ENCODE data around the gene AFF3. TPM values are rescaled to one million over a fixed set of nuclear protein-coding genes. Genes with fewer than 3 reads are reported as not detected.

The AFF3 gene
- total and polyA plus RNA-seq, 2 of the 4 experiments (the other 2 are of a cell fraction) = 12.9 to 14.3 TPM

DNA sequence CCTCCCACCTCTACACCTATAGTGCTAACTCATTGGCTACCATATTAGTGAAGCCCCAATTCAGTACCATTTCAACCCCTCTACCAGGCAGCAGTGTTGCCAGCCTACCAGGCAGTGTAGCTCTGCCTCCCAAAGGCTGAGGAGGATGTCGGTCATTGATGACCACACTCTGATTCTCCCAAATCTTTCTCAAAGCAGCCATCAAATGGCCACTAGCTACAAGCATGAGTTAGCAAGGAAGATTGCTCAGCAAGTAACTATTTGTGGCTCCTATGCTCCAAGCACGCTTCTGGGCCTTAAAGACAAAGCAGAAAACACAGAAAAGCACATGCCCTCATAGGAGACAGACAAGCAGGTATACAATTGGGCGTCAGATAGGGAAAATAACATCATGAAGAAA is 42.7 kb upstream of the AFF3 start:
- POLR2A ChIA-PET (ENCODE audit: unreplicated experiment) = no interaction called here
- H3K18ac ChIP-seq (ENCODE audit: low read depth, low read length) = no peak overlapping the region
- no peak overlapping the region for H3K9ac ChIP-seq (ENCODE audit: low read depth, low read length)
- WGBS, 2 experiments (ENCODE audit: extremely low coverage in 2 of 2, insufficient read length in 1 of 2) = 56% methylated on average over 2 of the region's 3 CpGs; no CpG with 5 or more reads in 1 of the 2 experiments
- no peak overlapping the region for H3K14ac ChIP-seq (replicated peaks; ENCODE audit: low read depth, low read length)
- dilution Hi-C loops (cut with HindIII; ENCODE audit: low sequenced_read_pairs, unreplicated experiment) (no loop called here), in situ Hi-C loops (cut with MboI; ENCODE audit: low sequenced_read_pairs) (no loop called here), intact Hi-C loops (cut with micrococcal nuclease) (no loop called here)
- H2AK9ac ChIP-seq (replicated peaks; ENCODE audit: low read depth, low read length, poor library complexity) = no peak overlapping the region
- no peak overlapping the region for H2AFZ ChIP-seq (replicated peaks; ENCODE audit: low read length, poor library complexity)
- H4K5ac ChIP-seq (ENCODE audit: low read depth, low read length) = no peak overlapping the region
- H4K20me1 ChIP-seq (ENCODE audit: insufficient read depth, low read length) = no peaks in the 10 kb centered on the region
- H3K4me3 ChIP-seq (ENCODE audit: insufficient read depth, low read depth, low read length) = no peak overlapping the region
- H3K9me1 ChIP-seq (ENCODE audit: insufficient read depth, low read length) = no peaks in the 10 kb centered on the region
- H3K4me1 ChIP-seq (ENCODE audit: control insufficient read depth, insufficient read depth, low read length) = no peaks in the 10 kb centered on the region
- no peak overlapping the region for H4K8ac ChIP-seq (ENCODE audit: low read depth in 2 of 2, low read length in 2 of 2)
- H2BK20ac ChIP-seq (ENCODE audit: low read depth, low read length) = no peak overlapping the region
- H3K79me1 ChIP-seq (ENCODE audit: low read depth in 1 of 2, low read length in 2 of 2) = no peaks in the 10 kb centered on the region
- H3K23ac ChIP-seq (ENCODE audit: low read depth, low read length) = no peak overlapping the region
- no peak overlapping the region for H3K4me2 ChIP-seq (ENCODE audit: low read depth, low read length)
- H2BK120ac ChIP-seq (ENCODE audit: low read depth, low read length) = no peak overlapping the region
- H2AK5ac ChIP-seq (ENCODE audit: low read depth, low read length) = no peak overlapping the region
- DNase-seq (peak; percentile 20), ATAC-seq (ENCODE audit: low read depth) (no peak)
- no peaks in the 10 kb centered on the region for H3K36me3 ChIP-seq (ENCODE audit: control insufficient read depth, insufficient read depth, low read length)
- peak overlapping the region; percentile 14; the same call in 1 of the 3 replicates for H2BK15ac ChIP-seq (ENCODE audit: low read depth, low read length)
- no peak for TF ChIP-seq SMC3 (IDR thresholded peaks at IDR 0.05; ENCODE audit: low read depth, low read length)
- no peak for TF ChIP-seq CHD1 (IDR thresholded peaks at IDR 0.05; ENCODE audit: low read depth, low read length)
- no peak for TF ChIP-seq USF2 (IDR thresholded peaks at IDR 0.05; ENCODE audit: low read depth, low read length)
- TF ChIP-seq RAD21 (IDR thresholded peaks at IDR 0.05; ENCODE audit: low read length) = no peak
- TF ChIP-seq FOS (IDR thresholded peaks at IDR 0.05; ENCODE audit: low read depth, low read length) = no peak
- TF ChIP-seq MAFK (IDR thresholded peaks at IDR 0.05; ENCODE audit: low read depth, low read length) = no peak
- no peak for TF ChIP-seq CTCF (conservative IDR thresholded peaks at IDR 0.05; ENCODE audit: low read depth, low read length)
- TF ChIP-seq BHLHE40 (IDR thresholded peaks at IDR 0.05; ENCODE audit: low read depth, low read length) = no peak
- TF ChIP-seq CEBPB (IDR thresholded peaks at IDR 0.05; ENCODE audit: low read depth, low read length) = no peak
- no peak for TF ChIP-seq RCOR1 (IDR thresholded peaks at IDR 0.05; ENCODE audit: insufficient replicate concordance, low read length)
- TF ChIP-seq, protein P1, sequence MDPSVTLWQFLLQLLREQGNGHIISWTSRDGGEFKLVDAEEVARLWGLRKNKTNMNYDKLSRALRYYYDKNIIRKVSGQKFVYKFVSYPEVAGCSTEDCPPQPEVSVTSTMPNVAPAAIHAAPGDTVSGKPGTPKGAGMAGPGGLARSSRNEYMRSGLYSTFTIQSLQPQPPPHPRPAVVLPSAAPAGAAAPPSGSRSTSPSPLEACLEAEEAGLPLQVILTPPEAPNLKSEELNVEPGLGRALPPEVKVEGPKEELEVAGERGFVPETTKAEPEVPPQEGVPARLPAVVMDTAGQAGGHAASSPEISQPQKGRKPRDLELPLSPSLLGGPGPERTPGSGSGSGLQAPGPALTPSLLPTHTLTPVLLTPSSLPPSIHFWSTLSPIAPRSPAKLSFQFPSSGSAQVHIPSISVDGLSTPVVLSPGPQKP (IDR thresholded peaks at IDR 0.05; ENCODE audit: borderline replicate concordance, low read depth, low read length) = no peak
- no peak for TF ChIP-seq MAZ (IDR thresholded peaks at IDR 0.05; ENCODE audit: borderline replicate concordance, low read depth, low read length)
- TF ChIP-seq MXI1 (IDR thresholded peaks at IDR 0.05; ENCODE audit: borderline replicate concordance, low read depth, low read length) = no peak
- no peak for TF ChIP-seq NFE2L2 (IDR thresholded peaks at IDR 0.05; ENCODE audit: low read depth, low read length)
- H3K9me3 ChIP-seq (ENCODE audit: control insufficient read depth, insufficient read depth, low read length) = no peaks in the 10 kb centered on the region
- CTCF ChIA-PET = no interaction called here
- H3K27ac ChIP-seq (ENCODE audit: insufficient read depth, low read length) = no peak overlapping the region
- H2BK5ac ChIP-seq (ENCODE audit: low read depth, low read length, poor library complexity, severe bottlenecking) = no peak overlapping the region
- H3K27me3 ChIP-seq (ENCODE audit: control insufficient read depth, insufficient read depth, low read length) = peaks cover 4% of the 10 kb centered on the region; the same call in 1 of the 2 replicates
- no TSS peak for BruUV-seq (replicated peaks)
- no peak overlapping the region for H3K56ac ChIP-seq (ENCODE audit: extremely low read depth, insufficient read depth, low read length)
- H3K4ac ChIP-seq (ENCODE audit: low read depth, low read length) = no peak overlapping the region
- H4K91ac ChIP-seq (ENCODE audit: insufficient read depth, low read depth, low read length) = no peak overlapping the region

Data from IMR-90 (cell line).